K562 (cell line): ENCODE results near the gene TUFM. TPM values are rescaled to one million over a fixed set of nuclear protein-coding genes. Genes with fewer than 3 reads are reported as not detected.
A peak's percentile ranks its signal among the peaks of the same experiment; 100 is the strongest.

Experiments used
- BRF2 ChIP-seq: IDR thresholded peaks from 3 replicates; pipeline ENCODE4 v1.6.1; 2011; ENCODE audit warnings: borderline replicate concordance, mild to moderate bottlenecking; ENCODE audit not compliant: insufficient read length, insufficient read depth
- FOXP1 ChIP-seq: sonication (generic); formaldehyde crosslinking; IDR thresholded peaks from 2 replicates; pipeline ENCODE4 v1.8.0; 2022; ENCODE audit warnings: mild to moderate bottlenecking, missing genetic modification reagents
- GATAD2A ChIP-seq: fragments of 450-650 bp; IDR thresholded peaks from 2 replicates; pipeline ENCODE4 v1.6.1; 2017
- JUNB ChIP-seq: fragments of 450-650 bp; formaldehyde crosslinking; conservative IDR thresholded peaks from 2 replicates; pipeline ENCODE4 v1.4.0; 2020; ENCODE audit warnings: mild to moderate bottlenecking
- NFIC ChIP-seq: fragments of 450-650 bp; IDR thresholded peaks from 2 replicates; pipeline ENCODE4 v1.6.1; 2017; ENCODE audit warnings: mild to moderate bottlenecking, inconsistent platforms
- POLR2B ChIP-seq: fragments of 450-650 bp; IDR thresholded peaks from 2 replicates; pipeline ENCODE4 v1.6.1; 2018; ENCODE audit warnings: low read depth; ENCODE audit not compliant: partially characterized antibody
- RB1 ChIP-seq: fragments of 450-650 bp; IDR thresholded peaks from 2 replicates; pipeline ENCODE4 v1.6.1; 2017; ENCODE audit warnings: low read depth, mild to moderate bottlenecking
- RFX7 ChIP-seq: fragments of 250-450 bp; sonication (Bioruptor Pico); IDR thresholded peaks from 2 replicates; pipeline ENCODE4 v1.5.1; 2021; ENCODE audit warnings: mild to moderate bottlenecking
- SIN3B ChIP-seq: fragments of 450-650 bp; IDR thresholded peaks from 2 replicates; pipeline ENCODE4 v1.6.1; 2017; ENCODE audit warnings: low read depth, mild to moderate bottlenecking, moderate library complexity
- SMAD1 ChIP-seq: fragments of 150-350 bp; IDR thresholded peaks from 2 replicates; pipeline ENCODE4 v1.6.1; 2014; ENCODE audit warnings: low read length, low read depth; ENCODE audit not compliant: partially characterized antibody
- ZBTB26 ChIP-seq: fragments of 450-650 bp; formaldehyde crosslinking; IDR thresholded peaks from 2 replicates; pipeline ENCODE4 v1.4.0; 2022; ENCODE audit warnings: missing genetic modification characterization
- ZNF165 ChIP-seq: fragments of 250-450 bp; sonication (Bioruptor Pico); IDR thresholded peaks from 2 replicates; pipeline ENCODE4 v1.4.0; 2020; ENCODE audit warnings: borderline replicate concordance
- ZNF511 ChIP-seq: sonication (generic); formaldehyde crosslinking; IDR thresholded peaks from 2 replicates; pipeline ENCODE4 v1.8.0; 2022; ENCODE audit warnings: mild to moderate bottlenecking, missing genetic modification reagents
- ZNF586 ChIP-seq: fragments of 450-650 bp; formaldehyde crosslinking; conservative IDR thresholded peaks from 2 replicates; pipeline ENCODE4 v1.4.0; 2020; ENCODE audit warnings: mild to moderate bottlenecking, moderate library complexity
- ZNF609 ChIP-seq: sonication (generic); formaldehyde crosslinking; IDR thresholded peaks from 2 replicates; pipeline ENCODE4 v1.8.1; 2023; ENCODE audit warnings: missing genetic modification reagents, mild to moderate bottlenecking, borderline replicate concordance
- polyA plus RNA-seq, 8 experiments: library from polyadenylated mRNA; depleted of rRNA in 4 of 8; stranded (reverse) in 5 of 8; unstranded in 3 of 8; fragments of >200 nt; fragmentation: Nextera tagmentation in 2 of 8; fragmentation: Illumina TruSeq in 1 of 8; extraction: Ambion mirVana in 2 of 8; extraction: Trizol in 1 of 8; gene quantifications; 2 replicates each; pipeline versions ENCODE4 v1.2.1 to v1.2.3, GENCODE V29; 2011 to 2014; ENCODE audit warnings: inconsistent platforms in 1 of 8, missing spikeins in 1 of 8
- total RNA-seq, 7 experiments: library from RNA; depleted of rRNA in 6 of 7; stranded (reverse); fragments of >200 nt in 6 of 7; fragmentation: Illumina TruSeq in 2 of 7; extraction: Trizol in 2 of 7; gene quantifications; 2 replicates each; pipeline versions ENCODE4 v1.2.1 to v1.2.3, GENCODE V29; 2011 to 2021; ENCODE audit warnings: low replicate concordance in 1 of 7

The TUFM gene
- total and polyA plus RNA-seq, 9 of the 15 experiments (the other 6 are each of a cell fraction or from before 2014, with no cell fraction given), result 34.1 to 434 (median 256) TPM

GRCh38 chr16:28822520-28823290 is 23.4 kb downstream of the TUFM start, which contains the start of gene ATXN2L (continued):
- 0 out of 2 replicates have a peak, but pooled peaks have one; percentile 27 for TF ChIP-seq ZBTB26 (CRISPR knock-in tag)
- peak; percentile 63; the same call in 1 of the 2 replicates for TF ChIP-seq ZNF609 (CRISPR knock-in tag)
- TF ChIP-seq ZNF165, result no peak
- peak; percentile 71 for TF ChIP-seq SIN3B
- TF ChIP-seq FOXP1 (CRISPR knock-in tag), result peak; percentile 73; the same call in 1 of the 2 replicates
- TF ChIP-seq BRF2, result no peak
- TF ChIP-seq RB1, result peak; percentile 93
- TF ChIP-seq RFX7 (CRISPR knock-in tag), result 0 out of 2 replicates have a peak, but pooled peaks have one; percentile 43
- TF ChIP-seq GATAD2A, result peak; percentile 96
- no peak for TF ChIP-seq ZNF586 (CRISPR knock-in tag)
- TF ChIP-seq SMAD1, result peak; percentile 76
- 0 out of 2 replicates have a peak, but pooled peaks have one; percentile 64 for TF ChIP-seq ZNF511 (CRISPR knock-in tag)
- TF ChIP-seq POLR2B, result peak; percentile 83
- TF ChIP-seq NFIC, result peak; percentile 63
- no peak for TF ChIP-seq JUNB
- TF ChIP-seq, all 486 proteins: peak for 180
